Right lobe of liver (tissue), 4 donors: Measurements from ENCODE around the gene MYD88.

ENCODE experiments used
- CTCF ChIP-seq, 4 donors: fragments of 200-600 bp in 3 of 4; fragments of 450-650 bp in 1 of 4; IDR thresholded peaks; one replicate each; pipeline versions ENCODE4 v1.5.1 to v1.8.0; 2016 to 2022; ENCODE audit warnings: antibody characterized with exemption in 4 of 4, mild to moderate bottlenecking in 2 of 4
- POLR2A ChIP-seq: fragments of 450-650 bp; IDR thresholded peaks from one replicate; pipeline ENCODE4 v1.6.1; 2017; ENCODE audit warnings: antibody characterized with exemption, mild to moderate bottlenecking
- donor health status: DM: no; HTN: no; CAD: no.
- donor health status: DM: no; HTN: no; CAD: no.
- donor health status: DM: no; HTN: yes; CAD: no.

- TF ChIP-seq POLR2A: no peak
- no peak for TF ChIP-seq CTCF (IDR thresholded peaks at IDR 0.05)
These were observed 9.9 kb downstream of the MYD88 start for GRCh38 chr3:38148311-38148882.
